OCI-LY7 (cell line): Measurements from ENCODE around the gene UGT2B11. TPM values are rescaled to one million over a fixed set of nuclear protein-coding genes. Genes with fewer than 3 reads are reported as not detected.
"Not testable (repeated sequence)": the region's sequence is repeated elsewhere in the genome, so short reads cannot be mapped to it uniquely, and the experiment has no call there.

ENCODE experiments used
- BruUV-seq: library from RNA; stranded (reverse); fragments of 400-500 nt; replicated peaks from 2 replicates; lab custom pipeline; 2021; lab: Mats Ljungman, UMichigan
- CTCF ChIA-PET: fragments of 300-600 bp; sonication (Branson Sonifier 250); formaldehyde crosslinking; loops from one replicate; lab custom pipeline; 2022; ENCODE audit warnings: antibody characterized with exemption; ENCODE audit not compliant: unreplicated experiment; lab: Charles Lee
- POLR2A ChIA-PET: fragments of 300-600 bp; sonication (Branson Sonifier 250); formaldehyde crosslinking; loops from one replicate; lab custom pipeline; 2022; ENCODE audit warnings: antibody characterized with exemption; lab: Charles Lee
- DNase-seq: peaks from one replicate; pipeline ENCODE4 v3.0.0-alpha.2; 2015; ENCODE audit warnings: low spot score
- H2AFZ ChIP-seq: fragments of 200-600 bp; sonication (generic), shearing (Covaris generic); 2 replicates; pipeline ENCODE4 v1.6.1; 2014; ENCODE audit warnings: mild to moderate bottlenecking, antibody characterized with exemption, low read length, moderate library complexity
- H3K27ac ChIP-seq: fragments of 200-600 bp; sonication (generic); 2 replicates; pipeline ENCODE4 v1.5.1; 2014; ENCODE audit warnings: mixed run types, low read depth, mild to moderate bottlenecking, moderate library complexity, low read length, inconsistent platforms; ENCODE audit not compliant: poor library complexity, severe bottlenecking
- H3K36me3 ChIP-seq: fragments of 200-600 bp; sonication (generic); 2 replicates; pipeline ENCODE4 v1.6.1; 2014; ENCODE audit warnings: mild to moderate bottlenecking, antibody characterized with exemption, low read length, moderate library complexity, mixed read lengths; ENCODE audit not compliant: insufficient read depth
- H3K4me1 ChIP-seq: fragments of 200-600 bp; sonication (generic); 2 replicates; pipeline ENCODE4 v1.5.1; 2014; ENCODE audit warnings: mild to moderate bottlenecking, low read length; ENCODE audit not compliant: insufficient read depth, poor library complexity, severe bottlenecking
- H3K4me2 ChIP-seq: fragments of 200-600 bp; sonication (generic); 2 replicates; pipeline ENCODE4 v1.6.1; 2014; ENCODE audit warnings: mild to moderate bottlenecking, low read length
- H3K4me3 ChIP-seq: fragments of 200-600 bp; sonication (generic); 2 replicates; pipeline ENCODE4 v1.5.1; 2014; ENCODE audit warnings: mild to moderate bottlenecking, low read depth, low read length; ENCODE audit not compliant: poor library complexity, severe bottlenecking
- H3K79me2 ChIP-seq: fragments of 200-600 bp; sonication (generic); 2 replicates; pipeline ENCODE4 v1.6.1; 2016; ENCODE audit warnings: low read depth, mild to moderate bottlenecking, low read length, moderate library complexity, mixed read lengths; ENCODE audit not compliant: insufficient read depth
- H3K9me2 ChIP-seq: fragments of 200-600 bp; sonication (generic); 2 replicates; pipeline ENCODE4 v1.6.1; 2016; ENCODE audit warnings: mild to moderate bottlenecking, low read length, mixed read lengths; ENCODE audit not compliant: insufficient read depth
- H3K9me3 ChIP-seq: fragments of 200-600 bp; sonication (generic); 2 replicates; pipeline ENCODE4 v1.6.1; 2014; ENCODE audit warnings: mild to moderate bottlenecking, mixed run types, low read length, mixed read lengths
- H4K20me1 ChIP-seq: fragments of 200-600 bp; sonication (generic); 2 replicates; pipeline ENCODE4 v1.6.1; 2014; ENCODE audit warnings: mild to moderate bottlenecking, antibody characterized with exemption, low read length, moderate library complexity, mixed read lengths; ENCODE audit not compliant: insufficient read depth
- CTCF ChIP-seq: fragments of 200-600 bp; sonication (generic); conservative IDR thresholded peaks from 2 replicates; pipeline ENCODE4 v1.5.1; 2014; ENCODE audit warnings: mild to moderate bottlenecking, antibody characterized with exemption, low read length, moderate library complexity, mixed read lengths
- intact Hi-C: fragments of 100-400 bp; cut with micrococcal nuclease; formaldehyde crosslinking; loops from one replicate; pipeline ENCODE4 v1.10.0; 2022; ENCODE audit not compliant: unreplicated experiment
- total RNA-seq, 2 experiments: library from RNA; depleted of rRNA in 1 of 2; stranded (reverse); fragments of >200 nt in 1 of 2; shearing (Covaris generic) in 1 of 2; gene quantifications; 2 replicates each; pipeline ENCODE4 v1.2.3, GENCODE V29; 2014 to 2022

Gene UGT2B11
- total RNA-seq, 2 experiments from 2014 or later, result not detected

- H3K4me2 ChIP-seq, intact Hi-C loops, H3K9me2 ChIP-seq, H3K27ac ChIP-seq, H3K36me3 ChIP-seq, H4K20me1 ChIP-seq, H3K79me2 ChIP-seq, H3K4me3 ChIP-seq, H3K4me1 ChIP-seq, DNase-seq, H2AFZ ChIP-seq, H3K9me3 ChIP-seq, BruUV-seq, CTCF ChIA-PET: not testable (repeated sequence)
- POLR2A ChIA-PET, result interaction anchor here (0.6 kb wide), 1 partner anchor 1558 kb away, joined by 3 read pairs; no protein-coding TSS in a partner anchor
These were observed 34.7 kb downstream of the UGT2B11 start for GRCh38 chr4:69179817-69180216.

- H4K20me1 ChIP-seq, DNase-seq, CTCF ChIA-PET, intact Hi-C loops, H2AFZ ChIP-seq, H3K36me3 ChIP-seq, H3K9me3 ChIP-seq, H3K4me1 ChIP-seq, H3K9me2 ChIP-seq, H3K79me2 ChIP-seq, H3K4me2 ChIP-seq, BruUV-seq, H3K27ac ChIP-seq, H3K4me3 ChIP-seq: not testable (repeated sequence)
- POLR2A ChIA-PET, result interaction anchor here (0.7 kb wide), 1 partner anchor 1892 kb away, joined by 3 read pairs; no protein-coding TSS in a partner anchor
These were observed 35.8 kb downstream of the UGT2B11 start for GRCh38 chr4:69178751-69179205.

- CTCF ChIA-PET, POLR2A ChIA-PET, H3K9me2 ChIP-seq, BruUV-seq, H2AFZ ChIP-seq, H4K20me1 ChIP-seq, H3K79me2 ChIP-seq, H3K4me2 ChIP-seq, H3K4me3 ChIP-seq, H3K36me3 ChIP-seq, H3K27ac ChIP-seq, H3K9me3 ChIP-seq, H3K4me1 ChIP-seq: not testable (repeated sequence)
- TF ChIP-seq CTCF, result peak; percentile 67
- DNase-seq, result peak; percentile 20
- intact Hi-C loops, result loop anchor here (1.0 kb wide), 1 partner anchor 672 kb away; no protein-coding TSS in a partner anchor
These were observed 44.1 kb downstream of the UGT2B11 start for GRCh38 chr4:69170233-69171134.

GRCh38 chr4:69169171-69169570, 45.4 kb downstream of the UGT2B11 start:
- POLR2A ChIA-PET, intact Hi-C loops, H4K20me1 ChIP-seq, H2AFZ ChIP-seq, BruUV-seq, H3K79me2 ChIP-seq, H3K9me2 ChIP-seq, H3K36me3 ChIP-seq, CTCF ChIA-PET, H3K4me3 ChIP-seq, H3K4me2 ChIP-seq, H3K9me3 ChIP-seq, DNase-seq, H3K27ac ChIP-seq, H3K4me1 ChIP-seq: not testable (repeated sequence)
